Measurements from ENCODE around the gene STK33. TPM values are rescaled to one million over a fixed set of nuclear protein-coding genes. Genes with fewer than 3 reads are reported as not detected.

Gene STK33
- total and polyA plus RNA-seq, 5 experiments from 2014 or later, result 0.74 to 2.3 (median 1.3) TPM

GRCh38 chr11:8615291-8616032 is 21.4 kb upstream of the STK33 start:
- Mint-ChIP-seq H3K4me3 (no peak overlapping the region), H3K27me3 (no peaks in the 10 kb centered on the region), H3K4me1 (peaks cover 2 to 6% (median 3%) of the 10 kb centered on the region in 4 donors), H3K36me3 (peaks cover 9 to 41% (median 14%) of the 10 kb centered on the region in 3 donors), H3K27ac (peak overlapping the region in 3 of 10 donors; percentile 8 to 61 (median 16)), H3K9me3 (no peaks in the 10 kb centered on the region)
- POLR2A ChIA-PET, result no interaction called here
- ATAC-seq (no peak), DNase-seq (no peak)

GRCh38 chr11:8614497-8614896 is 20.5 kb upstream of the STK33 start:
- DNase-seq, result no peak
- H3K27ac Mint-ChIP-seq, result peak overlapping the region in 3 of 10 donors; percentile 18 to 92 (median 22)
- no peak overlapping the region for H3K4me3 Mint-ChIP-seq
- no peaks in the 10 kb centered on the region for H3K9me3 Mint-ChIP-seq
- peaks cover 7 to 11% (median 8%) of the 10 kb centered on the region in 4 donors for H3K4me1 Mint-ChIP-seq
- POLR2A ChIA-PET, result no interaction called here
- no peak for ATAC-seq
- H3K36me3 Mint-ChIP-seq, result peaks cover 9 to 33% (median 12%) of the 10 kb centered on the region in 3 donors
- no peaks in the 10 kb centered on the region for H3K27me3 Mint-ChIP-seq

GRCh38 chr11:8613036-8613435 is 19.0 kb upstream of the STK33 start:
- ATAC-seq, result no peak
- peaks cover 7 to 11% (median 8%) of the 10 kb centered on the region in 4 donors for H3K4me1 Mint-ChIP-seq
- H3K27ac Mint-ChIP-seq, result peak overlapping the region in 7 of 10 donors; percentile 3 to 86 (median 60)
- no peaks in the 10 kb centered on the region for H3K9me3 Mint-ChIP-seq
- no peak overlapping the region for H3K4me3 Mint-ChIP-seq
- no peaks in the 10 kb centered on the region for H3K27me3 Mint-ChIP-seq
- peaks cover 4 to 26% (median 9%) of the 10 kb centered on the region in 3 donors for H3K36me3 Mint-ChIP-seq
- no peak for DNase-seq
- POLR2A ChIA-PET, result no interaction called here

- Mint-ChIP-seq H3K27me3 (no peaks in the 10 kb centered on the region), H3K4me1 (peaks cover 7 to 11% (median 8%) of the 10 kb centered on the region in 4 donors), H3K9me3 (no peaks in the 10 kb centered on the region), H3K27ac (peak overlapping the region in 6 of 10 donors; percentile 3 to 79 (median 35)), H3K4me3 (no peak overlapping the region), H3K36me3 (peaks cover 2 to 20% (median 6%) of the 10 kb centered on the region in 3 donors)
- POLR2A ChIA-PET, result no interaction called here
- DNase-seq (no peak), ATAC-seq (no peak)
These were observed 18.5 kb upstream of the STK33 start for GRCh38 chr11:8612522-8612921.

GRCh38 chr11:8610532-8611116 is 16.6 kb upstream of the STK33 start:
- H3K4me1 Mint-ChIP-seq, result peaks cover 7 to 11% (median 8%) of the 10 kb centered on the region in 4 donors
- peaks cover under 1 to 8% (median 2%) of the 10 kb centered on the region in 3 donors for H3K36me3 Mint-ChIP-seq
- peak in 7 of 10 donors; percentile 3 to 74 (median 32) for DNase-seq
- H3K4me3 Mint-ChIP-seq, result no peak overlapping the region
- POLR2A ChIA-PET, result interaction anchor here (0.7 kb wide), 1 partner anchor 30 kb away, joined by 3 read pairs; no protein-coding TSS in a partner anchor
- H3K27ac Mint-ChIP-seq, result peak overlapping the region in 8 of 10 donors; percentile 9 to 86 (median 56)
- no peaks in the 10 kb centered on the region for H3K9me3 Mint-ChIP-seq
- peaks cover 0 to 3% (median 0%) of the 10 kb centered on the region in 5 donors for H3K27me3 Mint-ChIP-seq
- ATAC-seq, result peak; percentile 91 to 94

GRCh38 chr11:8608652-8609051 is 14.6 kb upstream of the STK33 start:
- no peak overlapping the region for H3K4me3 Mint-ChIP-seq
- H3K27me3 Mint-ChIP-seq, result peaks cover 10 to 14% (median 13%) of the 10 kb centered on the region in 5 donors
- no peaks in the 10 kb centered on the region for H3K9me3 Mint-ChIP-seq
- no peak for DNase-seq
- H3K36me3 Mint-ChIP-seq, result peaks cover 0 to 4% (median 0%) of the 10 kb centered on the region in 3 donors
- H3K4me1 Mint-ChIP-seq, result peaks cover 7 to 9% (median 8%) of the 10 kb centered on the region in 4 donors
- POLR2A ChIA-PET, result no interaction called here
- H3K27ac Mint-ChIP-seq, result no peak overlapping the region
- ATAC-seq, result no peak

GRCh38 chr11:8605971-8606563 is 12.0 kb upstream of the STK33 start:
- POLR2A ChIA-PET, result no interaction called here
- Mint-ChIP-seq H3K9me3 (no peaks in the 10 kb centered on the region), H3K27me3 (peaks cover 10 to 25% (median 20%) of the 10 kb centered on the region in 5 donors), H3K36me3 (no peaks in the 10 kb centered on the region), H3K4me1 (peaks cover 7 to 9% (median 8%) of the 10 kb centered on the region in 4 donors), H3K27ac (no peak overlapping the region), H3K4me3 (no peak overlapping the region)
- ATAC-seq, result no peak
- no peak for DNase-seq

GRCh38 chr11:8604078-8604723 is 10.2 kb upstream of the STK33 start:
- DNase-seq (peak in 1 of 10 donors; percentile 10), ATAC-seq (peak; percentile 39 to 43)
- POLR2A ChIA-PET, result no interaction called here
- H3K4me1 Mint-ChIP-seq, result no peaks in the 10 kb centered on the region
- no peak overlapping the region for H3K4me3 Mint-ChIP-seq
- H3K36me3 Mint-ChIP-seq, result no peaks in the 10 kb centered on the region
- no peaks in the 10 kb centered on the region for H3K9me3 Mint-ChIP-seq
- H3K27ac Mint-ChIP-seq, result no peak overlapping the region
- peaks cover 10 to 25% (median 22%) of the 10 kb centered on the region in 5 donors for H3K27me3 Mint-ChIP-seq

GRCh38 chr11:8603696-8604077 is 9.7 kb upstream of the STK33 start:
- ATAC-seq (no peak), DNase-seq (no peak)
- POLR2A ChIA-PET, result no interaction called here
- Mint-ChIP-seq H3K4me1 (no peaks in the 10 kb centered on the region), H3K4me3 (no peak overlapping the region), H3K27me3 (peaks cover 10 to 25% (median 22%) of the 10 kb centered on the region in 5 donors), H3K9me3 (no peaks in the 10 kb centered on the region), H3K27ac (peak overlapping the region in 1 of 10 donors; percentile 73), H3K36me3 (no peaks in the 10 kb centered on the region)

GRCh38 chr11:8601376-8602133 is 7.5 kb upstream of the STK33 start:
- Mint-ChIP-seq H3K4me1 (no peaks in the 10 kb centered on the region), H3K4me3 (no peak overlapping the region), H3K27me3 (peaks cover 14 to 38% (median 31%) of the 10 kb centered on the region in 5 donors), H3K9me3 (no peaks in the 10 kb centered on the region), H3K27ac (no peak overlapping the region), H3K36me3 (no peaks in the 10 kb centered on the region)
- ATAC-seq, result no peak
- POLR2A ChIA-PET, result no interaction called here
- no peak for DNase-seq

- Mint-ChIP-seq H3K4me3 (no peak overlapping the region), H3K27ac (no peak overlapping the region), H3K9me3 (no peaks in the 10 kb centered on the region), H3K27me3 (peaks cover 8 to 42% (median 31%) of the 10 kb centered on the region in 5 donors), H3K4me1 (peaks cover under 1 to 4% (median 3%) of the 10 kb centered on the region in 4 donors), H3K36me3 (no peaks in the 10 kb centered on the region)
- no peak for ATAC-seq
- DNase-seq, result no peak
- POLR2A ChIA-PET, result no interaction called here
These were observed 4.5 kb upstream of the STK33 start for GRCh38 chr11:8598506-8598905.

GRCh38 chr11:8597182-8597581 is 3.2 kb upstream of the STK33 start:
- H3K27ac Mint-ChIP-seq, result no peak overlapping the region
- peaks cover 14 to 49% (median 37%) of the 10 kb centered on the region in 5 donors for H3K27me3 Mint-ChIP-seq
- DNase-seq, result no peak
- H3K36me3 Mint-ChIP-seq, result no peaks in the 10 kb centered on the region
- peaks cover 5 to 11% (median 9%) of the 10 kb centered on the region in 4 donors for H3K4me1 Mint-ChIP-seq
- no peaks in the 10 kb centered on the region for H3K9me3 Mint-ChIP-seq
- POLR2A ChIA-PET, result no interaction called here
- ATAC-seq, result no peak
- no peak overlapping the region for H3K4me3 Mint-ChIP-seq

Measured in naive thymus-derived CD8-positive, alpha-beta T cell (primary cell).